ENCODE data around the gene SPAG7. TPM values are rescaled to one million over a fixed set of nuclear protein-coding genes. Genes with fewer than 3 reads are reported as not detected.

The SPAG7 gene
- total and polyA plus RNA-seq, 8 donors, result 47.2 to 78.6 (median 74.2) TPM

DNA sequence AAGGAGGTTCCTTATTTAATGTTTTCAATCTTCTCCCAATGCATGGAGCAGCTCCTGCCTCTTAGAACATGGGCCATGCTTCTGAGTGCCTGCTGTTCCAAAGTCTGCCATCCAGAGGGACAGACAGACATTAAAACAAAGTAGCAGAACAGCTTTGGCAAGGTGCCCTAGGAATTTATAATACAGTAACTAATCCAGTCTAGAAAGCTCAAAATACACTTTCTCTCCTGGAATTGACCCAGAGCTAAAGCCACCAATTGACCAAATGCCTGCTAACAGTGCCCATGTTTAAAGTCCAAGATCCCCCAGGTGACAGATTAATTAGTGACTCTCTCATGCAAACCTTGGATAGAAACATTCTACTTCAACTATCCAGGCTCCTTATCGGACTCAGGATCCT is 53.6 kb downstream of the SPAG7 start:
- TF ChIP-seq CTCF (IDR thresholded peaks at IDR 0.05), result no peak
- DNase-seq, result no peak
- intact Hi-C loops (cut with DNase I), result no loop called here
- no peak overlapping the region for H3K4me3 ChIP-seq
- no peaks in the 10 kb centered on the region for H3K27me3 ChIP-seq
- H3K36me3 ChIP-seq, result no peaks in the 10 kb centered on the region
- H3K4me1 ChIP-seq, result peaks cover 0 to 9% of the 10 kb centered on the region in 2 donors
- no peaks in the 10 kb centered on the region for H3K9me3 ChIP-seq
- ATAC-seq, result no peak
- no peak overlapping the region for H3K27ac ChIP-seq

Small RNA genes within 50 kb of the gene (microRNA-seq; reads per million reads assigned to microRNA genes)
- gene MIR6864, result 0 to 0.50 reads per million in 2 donors
- 0 to 0.27 reads per million in 2 donors for gene MIR6865

Other genes starting within 250 kb of the SPAG7 start
- gene MED11, start 236.4 kb downstream of the SPAG7 start, total RNA-seq, result 10 to 100 TPM; 22.6 to 23.6 TPM
- gene MED11, start 236.4 kb downstream of the SPAG7 start, polyA plus RNA-seq (ENCODE audit: insufficient read length in 6 of 6), result 10 to 100 TPM; 19.9 to 26.5 (median 22.9) TPM
- gene ZMYND15, start 228.0 kb downstream of the SPAG7 start, total RNA-seq, result 1 to 10 TPM; 4.1 to 5.2 TPM
- under 1 TPM; 0.34 to 0.84 (median 0.51) TPM for gene ZMYND15, start 228.0 kb downstream of the SPAG7 start, polyA plus RNA-seq (ENCODE audit: insufficient read length in 6 of 6)
- gene CXCL16, start 227.9 kb downstream of the SPAG7 start, total RNA-seq, result 100 to 1,000 TPM; 122 to 147 TPM
- 10 to 100 TPM; 14.2 to 20.8 (median 15.2) TPM for gene CXCL16, start 227.9 kb downstream of the SPAG7 start, polyA plus RNA-seq (ENCODE audit: insufficient read length in 6 of 6)
- gene TM4SF5, start 195.9 kb downstream of the SPAG7 start, total RNA-seq, result not detected
- not detected for gene TM4SF5, start 195.9 kb downstream of the SPAG7 start, polyA plus RNA-seq (ENCODE audit: insufficient read length in 6 of 6)
- 1 to 10 TPM; 2.1 to 6.0 TPM for gene VMO1, start 181.5 kb downstream of the SPAG7 start, total RNA-seq
- 1 to 10 TPM in 1 of 6 donors, under 1 TPM in 5; 0.22 to 1.0 (median 0.34) TPM for gene VMO1, start 181.5 kb downstream of the SPAG7 start, polyA plus RNA-seq (ENCODE audit: insufficient read length in 6 of 6)
- not detected for gene GLTPD2, start 178.9 kb downstream of the SPAG7 start, total RNA-seq
- gene GLTPD2, start 178.9 kb downstream of the SPAG7 start, polyA plus RNA-seq (ENCODE audit: insufficient read length in 6 of 6), result 1 to 10 TPM in 3 of 6 donors, under 1 TPM in 3; 0.59 to 1.5 (median 0.99) TPM
- gene PSMB6, start 171.7 kb downstream of the SPAG7 start, total RNA-seq, result 100 to 1,000 TPM; 102 to 129 TPM
- 100 to 1,000 TPM in 3 of 6 donors, 10 to 100 TPM in 3; 91.9 to 113 (median 99.6) TPM for gene PSMB6, start 171.7 kb downstream of the SPAG7 start, polyA plus RNA-seq (ENCODE audit: insufficient read length in 6 of 6)
- 10 to 100 TPM; 30.0 to 34.7 TPM for gene PLD2, start 160.7 kb downstream of the SPAG7 start, total RNA-seq
- 10 to 100 TPM; 57.5 to 70.0 (median 61.8) TPM for gene PLD2, start 160.7 kb downstream of the SPAG7 start, polyA plus RNA-seq (ENCODE audit: insufficient read length in 6 of 6)
- 10 to 100 TPM; 84.1 to 85.4 TPM for gene MINK1, start 134.5 kb downstream of the SPAG7 start, total RNA-seq
- 10 to 100 TPM; 53.5 to 77.7 (median 64.0) TPM for gene MINK1, start 134.5 kb downstream of the SPAG7 start, polyA plus RNA-seq (ENCODE audit: insufficient read length in 6 of 6)
- 1 to 10 TPM; 2.0 to 5.3 TPM for gene C17orf107, start 68.3 kb downstream of the SPAG7 start, total RNA-seq
- 1 to 10 TPM in 2 of 6 donors, under 1 TPM in 4; 0.63 to 1.5 (median 0.82) TPM for gene C17orf107, start 68.3 kb downstream of the SPAG7 start, polyA plus RNA-seq (ENCODE audit: insufficient read length in 6 of 6)
- 1 to 10 TPM; 2.9 to 4.9 TPM for gene CHRNE, start 64.7 kb downstream of the SPAG7 start, total RNA-seq
- gene CHRNE, start 64.7 kb downstream of the SPAG7 start, polyA plus RNA-seq (ENCODE audit: insufficient read length in 6 of 6), result 1 to 10 TPM in 1 of 6 donors, under 1 TPM in 5; 0.56 to 1.5 (median 0.83) TPM
- under 1 TPM; 0.31 to 0.96 TPM for gene GP1BA, start 35.5 kb downstream of the SPAG7 start, total RNA-seq
- 1 to 10 TPM; 2.8 to 3.7 (median 3.5) TPM for gene GP1BA, start 35.5 kb downstream of the SPAG7 start, polyA plus RNA-seq (ENCODE audit: insufficient read length in 6 of 6)
- 10 to 100 TPM; 58.6 to 70.5 TPM for gene SLC25A11, start 27.8 kb downstream of the SPAG7 start, total RNA-seq
- gene SLC25A11, start 27.8 kb downstream of the SPAG7 start, polyA plus RNA-seq (ENCODE audit: insufficient read length in 6 of 6), result 10 to 100 TPM; 38.4 to 56.2 (median 46.9) TPM
- gene RNF167, start 27.5 kb downstream of the SPAG7 start, total RNA-seq, result 100 to 1,000 TPM; 102 to 108 TPM
- 100 to 1,000 TPM; 101 to 126 (median 119) TPM for gene RNF167, start 27.5 kb downstream of the SPAG7 start, polyA plus RNA-seq (ENCODE audit: insufficient read length in 6 of 6)
- 100 to 1,000 TPM; 619 to 987 TPM for gene PFN1, start 19.3 kb downstream of the SPAG7 start, total RNA-seq
- gene PFN1, start 19.3 kb downstream of the SPAG7 start, polyA plus RNA-seq (ENCODE audit: insufficient read length in 6 of 6), result 100 to 1,000 TPM; 337 to 506 (median 415) TPM
- gene ENO3, start 16.7 kb downstream of the SPAG7 start, total RNA-seq, result 10 to 100 TPM; 15.0 to 15.9 TPM
- gene ENO3, start 16.7 kb downstream of the SPAG7 start, polyA plus RNA-seq (ENCODE audit: insufficient read length in 6 of 6), result 10 to 100 TPM; 10.7 to 22.4 (median 15.6) TPM
- 10 to 100 TPM; 51.3 to 64.9 TPM for gene CAMTA2, start 19.9 kb upstream of the SPAG7 start, total RNA-seq
- 10 to 100 TPM; 28.6 to 40.8 (median 33.3) TPM for gene CAMTA2, start 19.9 kb upstream of the SPAG7 start, polyA plus RNA-seq (ENCODE audit: insufficient read length in 6 of 6)
- gene INCA1, start 29.7 kb upstream of the SPAG7 start, total RNA-seq, result 1 to 10 TPM; 1.0 to 2.4 TPM
- gene INCA1, start 29.7 kb upstream of the SPAG7 start, polyA plus RNA-seq (ENCODE audit: insufficient read length in 6 of 6), result 10 to 100 TPM in 2 of 6 donors, 1 to 10 TPM in 4; 8.1 to 11.5 (median 9.1) TPM
- gene KIF1C, start 30.1 kb upstream of the SPAG7 start, total RNA-seq, result 100 to 1,000 TPM; 205 to 239 TPM
- 10 to 100 TPM; 48.9 to 75.0 (median 65.9) TPM for gene KIF1C, start 30.1 kb upstream of the SPAG7 start, polyA plus RNA-seq (ENCODE audit: insufficient read length in 6 of 6)
- gene SLC52A1, start 67.6 kb upstream of the SPAG7 start, total RNA-seq, result under 1 TPM; 0.58 to 0.73 TPM
- gene SLC52A1, start 67.6 kb upstream of the SPAG7 start, polyA plus RNA-seq (ENCODE audit: insufficient read length in 6 of 6), result under 1 TPM; 0.13 to 0.34 (median 0.25) TPM
- gene ZFP3, start 110.7 kb upstream of the SPAG7 start, total RNA-seq, result 1 to 10 TPM; 4.9 to 5.7 TPM
- 10 to 100 TPM in 1 of 6 donors, 1 to 10 TPM in 5; 8.7 to 10.3 (median 9.5) TPM for gene ZFP3, start 110.7 kb upstream of the SPAG7 start, polyA plus RNA-seq (ENCODE audit: insufficient read length in 6 of 6)
- gene ZNF232, start 144.1 kb upstream of the SPAG7 start, total RNA-seq, result 10 to 100 TPM in 1 of 2 donors, 1 to 10 TPM in 1; 7.7 to 12.5 TPM
- gene ZNF232, start 144.1 kb upstream of the SPAG7 start, polyA plus RNA-seq (ENCODE audit: insufficient read length in 6 of 6), result 10 to 100 TPM; 16.9 to 50.6 (median 42.3) TPM
- under 1 TPM; 0.15 to 0.21 TPM for gene USP6, start 148.2 kb upstream of the SPAG7 start, total RNA-seq
- gene USP6, start 148.2 kb upstream of the SPAG7 start, polyA plus RNA-seq (ENCODE audit: insufficient read length in 6 of 6), result 10 to 100 TPM in 3 of 6 donors, 1 to 10 TPM in 3; 2.0 to 16.5 (median 11.4) TPM
- 1 to 10 TPM; 6.5 to 7.1 TPM for gene ZNF594, start 224.1 kb upstream of the SPAG7 start, total RNA-seq
- gene ZNF594, start 224.1 kb upstream of the SPAG7 start, polyA plus RNA-seq (ENCODE audit: insufficient read length in 6 of 6), result 10 to 100 TPM; 18.7 to 22.5 (median 19.3) TPM

Measured in left lung (tissue), 10 donors.